ENCODE results near the gene MYO1G.

- TF ChIP-seq CTCF (IDR thresholded peaks at IDR 0.05) (no peak), POLR2A (IDR thresholded peaks at IDR 0.05) (no peak)
Measured at GRCh38 chr7:44988701-44989100, 9.9 kb upstream of the MYO1G start.
